ENCODE measurements around the gene MRPS9. TPM values are rescaled to one million over a fixed set of nuclear protein-coding genes. Genes with fewer than 3 reads are reported as not detected.

MRPS9 gene
- polyA plus RNA-seq, 1 donor (not counting 4 experiments of a cell fraction or from before 2014, with no cell fraction given) = 33.3 TPM

DNA sequence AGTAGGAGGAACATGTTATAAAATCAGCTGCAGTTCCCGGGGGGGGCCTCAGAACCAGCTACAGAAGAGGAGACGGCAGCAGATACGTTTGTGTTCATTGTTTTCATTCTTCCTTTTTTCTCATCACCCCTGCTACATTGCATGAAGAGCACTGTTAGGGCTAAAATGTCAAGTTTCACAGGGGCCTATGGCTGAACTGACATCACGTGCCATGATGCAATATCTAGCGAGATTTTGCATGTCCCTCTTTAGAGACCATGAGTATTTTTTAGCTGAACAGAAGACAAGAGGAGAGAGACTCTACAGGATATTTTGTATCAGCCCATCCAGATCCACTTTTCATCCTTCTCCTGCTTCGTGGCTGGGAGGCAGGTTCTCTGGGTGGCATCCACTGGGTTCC lies 97.6 kb downstream of the MRPS9 start:
- Histone ChIP-seq H3K79me2 (ENCODE audit: control insufficient read depth, insufficient read depth, low read length) (no peaks in the 10 kb centered on the region), H3K36me3 (ENCODE audit: control insufficient read depth in 2 of 2, extremely low read depth in 1 of 2, insufficient read depth in 2 of 2, low read length in 2 of 2) (no peaks in the 10 kb centered on the region), H3K9me3 (ENCODE audit: control insufficient read depth, low read depth, low read length) (no peaks in the 10 kb centered on the region), H3K4me2 (ENCODE audit: control insufficient read depth, extremely low read depth, insufficient read depth, low read depth, low read length) (no peak overlapping the region), H3K9ac (ENCODE audit: control insufficient read depth, extremely low read depth, insufficient read depth, low read length) (no peak overlapping the region), H4K20me1 (ENCODE audit: control insufficient read depth, extremely low read depth, insufficient read depth, low read length) (no peaks in the 10 kb centered on the region), H3K27ac (ENCODE audit: control insufficient read depth, insufficient read depth, low read length) (no peak overlapping the region), H3K27me3 (ENCODE audit: control insufficient read depth, extremely low read depth, insufficient read depth, low read length) (no peaks in the 10 kb centered on the region), H3K4me1 (ENCODE audit: control insufficient read depth, extremely low read depth, insufficient read depth, low read length) (no peaks in the 10 kb centered on the region), H3K9me1 (ENCODE audit: control insufficient read depth, extremely low read depth, insufficient read depth, low read length) (no peaks in the 10 kb centered on the region), H2AFZ (ENCODE audit: control insufficient read depth, low read length) (no peak overlapping the region), H3K4me3 (ENCODE audit: control insufficient read depth in 2 of 3, extremely low read depth in 1 of 3, insufficient read depth in 2 of 3, low read depth in 1 of 3, low read length in 3 of 3) (no peak overlapping the region)
- TF ChIP-seq EZH2 (IDR thresholded peaks at IDR 0.05; ENCODE audit: low read length) = no peak
- TF ChIP-seq, protein P1, sequence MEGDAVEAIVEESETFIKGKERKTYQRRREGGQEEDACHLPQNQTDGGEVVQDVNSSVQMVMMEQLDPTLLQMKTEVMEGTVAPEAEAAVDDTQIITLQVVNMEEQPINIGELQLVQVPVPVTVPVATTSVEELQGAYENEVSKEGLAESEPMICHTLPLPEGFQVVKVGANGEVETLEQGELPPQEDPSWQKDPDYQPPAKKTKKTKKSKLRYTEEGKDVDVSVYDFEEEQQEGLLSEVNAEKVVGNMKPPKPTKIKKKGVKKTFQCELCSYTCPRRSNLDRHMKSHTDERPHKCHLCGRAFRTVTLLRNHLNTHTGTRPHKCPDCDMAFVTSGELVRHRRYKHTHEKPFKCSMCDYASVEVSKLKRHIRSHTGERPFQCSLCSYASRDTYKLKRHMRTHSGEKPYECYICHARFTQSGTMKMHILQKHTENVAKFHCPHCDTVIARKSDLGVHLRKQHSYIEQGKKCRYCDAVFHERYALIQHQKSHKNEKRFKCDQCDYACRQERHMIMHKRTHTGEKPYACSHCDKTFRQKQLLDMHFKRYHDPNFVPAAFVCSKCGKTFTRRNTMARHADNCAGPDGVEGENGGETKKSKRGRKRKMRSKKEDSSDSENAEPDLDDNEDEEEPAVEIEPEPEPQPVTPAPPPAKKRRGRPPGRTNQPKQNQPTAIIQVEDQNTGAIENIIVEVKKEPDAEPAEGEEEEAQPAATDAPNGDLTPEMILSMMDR (optimal IDR thresholded peaks at IDR 0.05 in 1 of 3, IDR thresholded peaks at IDR 0.05 in 1 of 3, conservative IDR thresholded peaks at IDR 0.05 in 1 of 3; ENCODE audit: extremely low read depth in 1 of 3, insufficient read depth in 2 of 3, low read length in 3 of 3) = no peak
- FAIRE-seq (no peak), DNase-seq (ENCODE audit: low read depth, low spot score) (no peak)
- dilution Hi-C loops (cut with MboI; ENCODE audit: extremely low pct_ligation_motif_present, low sequenced_read_pairs) = no loop called here

DNA sequence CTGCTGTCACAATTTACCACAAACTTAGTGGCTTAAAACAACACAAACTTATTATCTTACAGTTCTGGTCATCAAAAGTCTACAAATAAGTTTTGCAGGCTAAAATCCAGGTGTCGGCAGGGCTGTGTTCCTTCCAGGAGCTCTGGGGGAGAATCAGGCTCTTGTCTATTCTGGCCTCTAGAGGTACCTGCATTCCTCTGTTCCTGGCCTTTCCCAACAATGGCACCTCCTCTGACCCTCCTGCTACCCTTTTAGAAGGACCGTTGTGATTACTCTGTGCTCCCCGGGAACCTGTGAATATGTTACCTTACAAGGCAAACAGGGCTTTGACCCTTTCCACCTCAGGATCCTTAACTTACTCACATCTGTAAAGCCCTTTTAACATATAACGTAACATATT lies 98.5 kb downstream of the MRPS9 start:
- Histone ChIP-seq H4K20me1 (ENCODE audit: control insufficient read depth, extremely low read depth, insufficient read depth, low read length) (no peaks in the 10 kb centered on the region), H3K4me3 (ENCODE audit: control insufficient read depth in 2 of 3, extremely low read depth in 1 of 3, insufficient read depth in 2 of 3, low read depth in 1 of 3, low read length in 3 of 3) (no peak overlapping the region), H3K9me3 (ENCODE audit: control insufficient read depth, low read depth, low read length) (no peaks in the 10 kb centered on the region), H3K9ac (ENCODE audit: control insufficient read depth, extremely low read depth, insufficient read depth, low read length) (no peak overlapping the region), H2AFZ (ENCODE audit: control insufficient read depth, low read length) (no peak overlapping the region), H3K79me2 (ENCODE audit: control insufficient read depth, insufficient read depth, low read length) (no peaks in the 10 kb centered on the region), H3K4me1 (ENCODE audit: control insufficient read depth, extremely low read depth, insufficient read depth, low read length) (no peaks in the 10 kb centered on the region), H3K27ac (ENCODE audit: control insufficient read depth, insufficient read depth, low read length) (no peak overlapping the region), H3K27me3 (ENCODE audit: control insufficient read depth, extremely low read depth, insufficient read depth, low read length) (no peaks in the 10 kb centered on the region), H3K9me1 (ENCODE audit: control insufficient read depth, extremely low read depth, insufficient read depth, low read length) (no peaks in the 10 kb centered on the region), H3K4me2 (ENCODE audit: control insufficient read depth, extremely low read depth, insufficient read depth, low read depth, low read length) (no peak overlapping the region), H3K36me3 (ENCODE audit: control insufficient read depth in 2 of 2, extremely low read depth in 1 of 2, insufficient read depth in 2 of 2, low read length in 2 of 2) (no peaks in the 10 kb centered on the region)
- dilution Hi-C loops (cut with MboI; ENCODE audit: extremely low pct_ligation_motif_present, low sequenced_read_pairs) = no loop called here
- no peak for TF ChIP-seq EZH2 (IDR thresholded peaks at IDR 0.05; ENCODE audit: low read length)
- DNase-seq (ENCODE audit: low read depth, low spot score) (no peak), FAIRE-seq (no peak)

DNA sequence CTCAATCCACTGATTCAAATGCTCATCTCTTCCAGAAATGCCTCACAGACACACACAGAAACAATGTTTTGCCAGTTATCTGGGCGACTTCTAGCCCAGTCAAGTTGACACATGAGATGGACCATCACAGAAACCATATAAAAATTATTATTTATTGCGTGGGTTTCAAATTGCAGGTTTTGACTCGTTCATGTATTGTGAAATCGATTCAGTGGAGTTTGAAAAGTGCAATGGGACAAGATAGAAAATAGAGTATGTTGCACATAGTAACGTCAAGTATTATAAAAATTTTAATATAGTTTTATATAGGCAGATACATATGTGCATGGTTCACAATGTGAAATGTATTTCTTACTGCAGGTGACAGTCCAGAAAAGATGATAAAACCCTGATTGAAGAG lies 100.8 kb downstream of the MRPS9 start:
- Histone ChIP-seq H2AFZ (ENCODE audit: control insufficient read depth, low read length) (no peak overlapping the region), H3K9me1 (ENCODE audit: control insufficient read depth, extremely low read depth, insufficient read depth, low read length) (no peaks in the 10 kb centered on the region), H3K4me3 (ENCODE audit: control insufficient read depth in 2 of 3, extremely low read depth in 1 of 3, insufficient read depth in 2 of 3, low read depth in 1 of 3, low read length in 3 of 3) (no peak overlapping the region), H3K9ac (ENCODE audit: control insufficient read depth, extremely low read depth, insufficient read depth, low read length) (no peak overlapping the region), H3K4me2 (ENCODE audit: control insufficient read depth, extremely low read depth, insufficient read depth, low read depth, low read length) (no peak overlapping the region), H3K36me3 (ENCODE audit: control insufficient read depth in 2 of 2, extremely low read depth in 1 of 2, insufficient read depth in 2 of 2, low read length in 2 of 2) (no peaks in the 10 kb centered on the region), H4K20me1 (ENCODE audit: control insufficient read depth, extremely low read depth, insufficient read depth, low read length) (no peaks in the 10 kb centered on the region), H3K79me2 (ENCODE audit: control insufficient read depth, insufficient read depth, low read length) (no peaks in the 10 kb centered on the region), H3K4me1 (ENCODE audit: control insufficient read depth, extremely low read depth, insufficient read depth, low read length) (peaks cover 3% of the 10 kb centered on the region), H3K9me3 (ENCODE audit: control insufficient read depth, low read depth, low read length) (no peaks in the 10 kb centered on the region), H3K27ac (ENCODE audit: control insufficient read depth, insufficient read depth, low read length) (no peak overlapping the region), H3K27me3 (ENCODE audit: control insufficient read depth, extremely low read depth, insufficient read depth, low read length) (no peaks in the 10 kb centered on the region)
- DNase-seq (ENCODE audit: low read depth, low spot score) (no peak), FAIRE-seq (no peak)
- dilution Hi-C loops (cut with MboI; ENCODE audit: extremely low pct_ligation_motif_present, low sequenced_read_pairs) = no loop called here
- TF ChIP-seq, protein P1 (optimal IDR thresholded peaks at IDR 0.05 in 1 of 3, IDR thresholded peaks at IDR 0.05 in 1 of 3, conservative IDR thresholded peaks at IDR 0.05 in 1 of 3; ENCODE audit: extremely low read depth in 1 of 3, insufficient read depth in 2 of 3, low read length in 3 of 3) = no peak
- TF ChIP-seq EZH2 (IDR thresholded peaks at IDR 0.05; ENCODE audit: low read length) = no peak
